GM20000 (cell line): ENCODE results near the gene GPC6.

ENCODE experiments used
- DNase-seq: peaks from one replicate; pipeline ENCODE4 v3.0.0; 2012; ENCODE audit warnings: low spot score
- CTCF ChIP-seq: IDR thresholded peaks from 2 replicates; pipeline ENCODE4 v1.5.1; 2012; ENCODE audit warnings: mild to moderate bottlenecking, control low read depth; ENCODE audit errors: extremely low read depth, missing control alignments

GPC6 gene

DNA sequence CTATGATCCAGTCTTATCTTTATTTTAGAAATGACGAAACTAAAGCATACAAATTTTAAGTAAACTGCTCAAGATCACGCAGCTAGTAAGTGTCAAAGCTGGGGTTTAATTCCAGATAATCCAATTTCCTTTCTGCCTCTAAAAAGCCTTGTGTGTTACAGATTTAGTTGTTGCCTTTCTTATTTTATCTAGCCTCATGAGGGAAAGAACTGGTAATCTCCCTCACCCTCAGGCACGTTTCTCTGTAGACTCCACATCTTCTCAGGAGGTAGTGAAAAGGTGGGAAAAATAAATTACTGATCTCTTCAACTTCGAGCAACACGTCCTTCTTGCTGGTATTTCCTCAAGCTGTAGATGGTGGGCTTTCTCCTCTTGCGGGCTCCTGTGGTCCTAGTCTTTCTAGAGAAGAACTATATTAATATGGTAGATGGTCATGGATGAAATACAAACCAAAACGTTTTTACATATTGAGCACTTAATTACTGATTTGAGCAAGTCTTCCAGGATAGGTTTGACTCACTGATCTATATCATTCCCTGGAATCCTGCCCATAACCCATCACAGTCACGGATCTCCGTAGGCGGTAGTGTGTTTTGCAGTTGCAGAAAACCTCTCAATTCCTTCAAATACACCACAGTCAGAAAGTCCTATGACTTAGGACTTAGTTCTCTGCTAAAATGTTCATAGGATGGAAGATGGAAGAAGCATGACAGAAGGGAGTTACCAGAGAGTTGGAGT, 733.4 kb downstream of the GPC6 start:
- no peak for DNase-seq
- no peak for TF ChIP-seq CTCF

GRCh38 chr13:93963266-93964145, 736.9 kb downstream of the GPC6 start:
- no peak for TF ChIP-seq CTCF
- DNase-seq: no peak

- DNase-seq: no peak
- no peak for TF ChIP-seq CTCF
Observed at GRCh38 chr13:93964146-93964512, 737.5 kb downstream of the GPC6 start.

- no peak for TF ChIP-seq CTCF
- no peak for DNase-seq
Observed at GRCh38 chr13:93965587-93965986, 739.0 kb downstream of the GPC6 start.

DNA sequence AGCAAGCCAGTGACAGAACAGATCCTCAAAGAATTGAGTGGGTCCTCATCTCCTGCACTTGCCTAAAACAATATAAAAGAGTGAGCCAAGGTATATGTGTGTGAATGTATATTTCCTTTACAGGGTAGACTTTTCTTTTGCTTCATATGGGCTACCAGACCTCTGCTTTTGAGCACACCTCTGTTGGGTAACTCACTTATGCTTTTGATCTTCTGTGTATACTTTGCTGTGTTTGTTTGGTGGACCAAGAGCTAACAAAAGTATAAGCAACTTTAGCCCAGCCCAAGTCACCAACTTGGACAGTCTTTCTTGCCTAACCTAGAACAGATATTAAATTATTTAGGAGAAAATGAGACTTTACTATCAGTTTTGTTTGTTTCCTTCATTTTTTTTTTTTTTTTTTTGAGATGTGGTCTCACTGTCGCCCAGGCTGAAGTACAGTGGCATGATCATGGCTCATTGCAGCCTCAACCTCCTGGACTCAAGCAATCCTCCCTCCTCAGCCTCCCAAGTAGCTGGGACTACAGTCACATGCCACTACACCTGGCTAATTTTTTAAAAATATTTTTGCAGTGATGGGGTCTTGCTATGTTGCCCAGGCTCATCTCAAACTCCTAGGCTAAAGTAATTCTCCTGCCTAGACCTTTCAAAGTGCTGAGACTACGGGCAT, 739.8 kb downstream of the GPC6 start:
- no peak for DNase-seq
- TF ChIP-seq CTCF: no peak

DNA sequence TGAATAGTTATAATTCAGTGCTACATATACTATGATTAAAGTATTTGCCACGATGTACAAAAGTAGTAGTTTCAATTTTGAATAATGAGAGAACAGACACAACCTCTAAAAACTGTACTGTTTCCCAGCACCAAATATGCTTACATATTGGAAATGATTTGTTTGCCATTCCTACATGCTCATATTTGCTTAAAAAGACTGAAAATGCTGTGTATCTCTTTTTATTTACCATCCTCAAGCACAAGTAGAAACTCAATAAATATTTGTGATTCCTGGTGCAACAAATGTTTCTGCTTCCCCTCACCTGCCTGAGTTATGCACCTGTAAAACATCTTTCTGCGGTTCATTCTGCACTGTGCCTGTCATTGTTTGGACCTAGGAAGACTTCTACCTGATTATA, 740.7 kb downstream of the GPC6 start:
- TF ChIP-seq CTCF: no peak
- DNase-seq: no peak

DNA sequence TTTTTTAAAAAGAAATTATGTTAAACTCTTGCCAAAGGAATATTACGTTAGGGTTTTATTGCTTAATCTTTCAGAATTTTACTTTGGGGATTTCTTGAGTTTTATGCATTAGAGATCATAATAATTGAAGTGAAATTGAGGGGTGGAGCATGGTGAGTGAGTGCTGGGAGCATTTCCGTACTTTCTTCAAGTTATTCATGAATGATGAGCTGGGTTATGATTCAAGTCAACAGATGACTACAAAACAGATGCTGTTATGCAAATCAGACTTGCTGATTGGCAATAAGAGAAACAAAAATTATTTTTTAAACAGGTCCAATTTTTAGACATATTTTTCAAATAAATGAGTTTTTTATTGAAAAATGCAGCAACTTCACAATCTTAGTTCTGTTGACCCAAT, 748.6 kb downstream of the GPC6 start:
- no peak for TF ChIP-seq CTCF
- DNase-seq: no peak
